GM23338 (cell line): ENCODE results near the gene CTDSPL. TPM values are rescaled to one million over a fixed set of nuclear protein-coding genes. Genes with fewer than 3 reads are reported as not detected.

Source experiments
- ATAC-seq: fragments of 200-7000 bp; cut with Tn5 transposase; 3 replicates; pipeline ENCODE4 v1.9.1; 2020
- DNase-seq: peaks from one replicate; pipeline ENCODE4 v3.0.0-alpha.2; 2015; ENCODE audit warnings: low spot score
- H2AFZ ChIP-seq: fragments of 200-600 bp; sonication (generic); 2 replicates; pipeline ENCODE4 v1.8.0; 2016; ENCODE audit warnings: antibody characterized with exemption, mild to moderate bottlenecking, moderate library complexity
- H3F3A ChIP-seq: fragments of 200-600 bp; sonication (generic); replicated peaks from 2 replicates; pipeline ENCODE4 v1.8.0; 2017; ENCODE audit warnings: antibody characterized with exemption, mixed run types, low read depth
- H3K27ac ChIP-seq: fragments of 200-600 bp; sonication (generic); 2 replicates; pipeline ENCODE4 v1.6.1; 2016; ENCODE audit warnings: low read depth
- H3K27me3 ChIP-seq: fragments of 200-600 bp; sonication (generic); 2 replicates; pipeline ENCODE4 v1.8.0; 2016; ENCODE audit warnings: mild to moderate bottlenecking, mixed run types, moderate library complexity; ENCODE audit not compliant: insufficient read depth
- H3K36me3 ChIP-seq: fragments of 200-600 bp; sonication (generic); 2 replicates; pipeline ENCODE4 v1.8.0; 2016; ENCODE audit warnings: mild to moderate bottlenecking; ENCODE audit not compliant: insufficient read depth
- H3K4me1 ChIP-seq: fragments of 200-600 bp; sonication (generic); 2 replicates; pipeline ENCODE4 v1.8.0; 2016; ENCODE audit warnings: mild to moderate bottlenecking, moderate library complexity; ENCODE audit not compliant: insufficient read depth
- H3K4me2 ChIP-seq: fragments of 200-600 bp; sonication (generic); 2 replicates; pipeline ENCODE4 v1.7.1; 2017; ENCODE audit warnings: mixed run types
- H3K4me3 ChIP-seq: fragments of 200-600 bp; sonication (generic); 2 replicates; pipeline ENCODE4 v1.6.1; 2016; ENCODE audit warnings: mixed run types
- H3K79me2 ChIP-seq: fragments of 200-600 bp; sonication (generic); replicated peaks from 2 replicates; pipeline ENCODE4 v1.8.0; 2017; ENCODE audit warnings: mild to moderate bottlenecking; ENCODE audit not compliant: insufficient read depth
- H3K9me2 ChIP-seq: fragments of 200-600 bp; sonication (generic); 2 replicates; pipeline ENCODE4 v1.8.0; 2017; ENCODE audit not compliant: insufficient read depth
- H4K20me1 ChIP-seq: fragments of 200-600 bp; sonication (generic); replicated peaks from 2 replicates; pipeline ENCODE4 v1.8.0; 2017; ENCODE audit warnings: mild to moderate bottlenecking; ENCODE audit not compliant: insufficient read depth
- H3K27ac Mint-ChIP-seq: 2 replicates; pipeline ENCODE4 v1.8.0; 2020; ENCODE audit warnings: inconsistent platforms, mild to moderate bottlenecking, moderate library complexity, mixed read lengths
- H3K27me3 Mint-ChIP-seq: 3 replicates; pipeline ENCODE4 v1.8.0; 2022; ENCODE audit warnings: low read depth, mild to moderate bottlenecking, moderate library complexity, mixed read lengths, inconsistent platforms; ENCODE audit not compliant: insufficient read depth, poor library complexity
- H3K36me3 Mint-ChIP-seq: 3 replicates; pipeline ENCODE4 v1.8.0; 2021; ENCODE audit warnings: low read depth, mild to moderate bottlenecking, inconsistent platforms, moderate library complexity, mixed read lengths
- H3K4me1 Mint-ChIP-seq: 3 replicates; pipeline ENCODE4 v1.8.0; 2020; ENCODE audit warnings: mild to moderate bottlenecking, inconsistent platforms, mixed read lengths
- H3K4me3 Mint-ChIP-seq: 3 replicates; pipeline ENCODE4 v1.8.0; 2021; ENCODE audit warnings: moderate library complexity, mild to moderate bottlenecking, inconsistent platforms, mixed read lengths
- H3K9me3 Mint-ChIP-seq: 3 replicates; pipeline ENCODE4 v1.8.0; 2020; ENCODE audit warnings: moderate library complexity, mild to moderate bottlenecking, inconsistent platforms, mixed read lengths
- CTCF ChIP-seq, 2 experiments: fragments of 200-600 bp in 1 of 2; sonication (generic) in 1 of 2; conservative IDR thresholded peaks; 2 replicates each; pipeline versions ENCODE4 v1.5.1 to v1.6.1; 2016 to 2017; ENCODE audit warnings: antibody characterized with exemption in 2 of 2, low read depth in 2 of 2, mild to moderate bottlenecking in 2 of 2, moderate library complexity in 1 of 2
- EZH2 ChIP-seq: fragments of 200-600 bp; sonication (generic); IDR thresholded peaks from one replicate; pipeline ENCODE4 v1.8.0; 2017; ENCODE audit warnings: antibody characterized with exemption, mild to moderate bottlenecking, low read depth; ENCODE audit not compliant: unreplicated experiment
- JUNB ChIP-seq: IDR thresholded peaks from one replicate; pipeline ENCODE4 v1.6.1; 2016; ENCODE audit warnings: antibody characterized with exemption; ENCODE audit not compliant: unreplicated experiment
- POLR2AphosphoS5 ChIP-seq: IDR thresholded peaks from 2 replicates; pipeline ENCODE4 v1.6.1; 2016; ENCODE audit warnings: antibody characterized with exemption, low read depth
- REST ChIP-seq: IDR thresholded peaks from one replicate; pipeline ENCODE4 v1.6.1; 2018; ENCODE audit warnings: antibody characterized with exemption; ENCODE audit not compliant: unreplicated experiment
- STAT1 ChIP-seq: IDR thresholded peaks from one replicate; pipeline ENCODE4 v1.6.1; 2016; ENCODE audit warnings: antibody characterized with exemption; ENCODE audit not compliant: unreplicated experiment
- ZNF114 ChIP-seq: fragments of 250-450 bp; sonication (Bioruptor Pico); IDR thresholded peaks from 2 replicates; pipeline ENCODE4 v1.5.0; 2020; ENCODE audit warnings: mild to moderate bottlenecking, moderate library complexity
- ZNF331 ChIP-seq: fragments of 250-450 bp; sonication (Bioruptor Pico); IDR thresholded peaks from 2 replicates; pipeline ENCODE4 v1.5.0; 2020; ENCODE audit warnings: low read depth, mild to moderate bottlenecking, moderate library complexity
- ZNF462 ChIP-seq: fragments of 250-450 bp; sonication (Bioruptor Pico); IDR thresholded peaks from 2 replicates; pipeline ENCODE4 v1.5.0; 2020; ENCODE audit warnings: mild to moderate bottlenecking, moderate library complexity
- polyA plus RNA-seq: library from polyadenylated mRNA; unstranded; fragments of >200 nt; fragmentation: Nextera tagmentation; extraction: Ambion mirVana; gene quantifications from 2 replicates; pipeline ENCODE4 v1.2.1, GENCODE V29; 2016
- total RNA-seq: library from RNA; depleted of rRNA; stranded (reverse); fragments of >200 nt; shearing (Covaris generic); gene quantifications from 2 replicates; pipeline ENCODE4 v1.2.3, GENCODE V29; 2014
- TF ChIP-seq, protein P1 (sequence below): IDR thresholded peaks from 2 replicates; pipeline ENCODE4 v1.6.1; 2016; ENCODE audit warnings: antibody characterized with exemption

Gene CTDSPL
- total and polyA plus RNA-seq, 2 experiments from 2014 or later = 23.2 to 42.0 TPM

DNA sequence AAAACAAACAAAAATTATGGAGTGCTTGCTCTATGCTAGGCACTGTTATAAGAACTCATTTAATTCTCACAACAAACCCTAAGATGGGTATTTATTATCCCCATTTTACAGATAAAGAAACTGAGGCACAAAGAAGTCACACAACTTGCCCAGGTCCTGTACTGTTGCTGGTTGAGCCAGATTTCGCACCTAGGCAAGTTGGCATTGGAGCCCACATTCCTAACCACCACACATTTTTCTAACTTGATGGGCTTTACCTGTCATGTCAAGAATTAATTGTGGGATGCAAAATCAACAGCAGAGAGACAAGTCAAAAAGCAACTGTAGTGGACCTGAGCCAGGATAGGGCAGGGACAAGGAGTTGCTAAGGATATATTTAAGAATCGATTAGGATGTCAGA is 81.0 kb downstream of the CTDSPL start:
- Mint-ChIP-seq H3K4me1 (peaks cover 20% of the 10 kb centered on the region), H3K36me3 (0 out of 3 replicates have a peak, but pooled peaks cover 3% of the 10 kb centered on the region)
- no peak for ATAC-seq

GRCh38 chr3:37943126-37943525 is 81.4 kb downstream of the CTDSPL start:
- Mint-ChIP-seq H3K4me3 (no peak overlapping the region), H3K36me3 (0 out of 3 replicates have a peak, but pooled peaks cover 4% of the 10 kb centered on the region), H3K27me3 (peaks cover 5% of the 10 kb centered on the region), H3K4me1 (peaks cover 20% of the 10 kb centered on the region), H3K27ac (no peak overlapping the region), H3K9me3 (no peaks in the 10 kb centered on the region)
- Histone ChIP-seq H3F3A (no peaks in the 10 kb centered on the region), H4K20me1 (no peaks in the 10 kb centered on the region), H3K4me2 (no peak overlapping the region), H3K9me2 (no peaks in the 10 kb centered on the region), H3K27me3 (no peaks in the 10 kb centered on the region), H2AFZ (no peak overlapping the region), H3K4me3 (no peak overlapping the region), H3K4me1 (peaks cover 6% of the 10 kb centered on the region), H3K36me3 (no peaks in the 10 kb centered on the region), H3K79me2 (no peaks in the 10 kb centered on the region; the same call in 1 of the 2 replicates), H3K27ac (no peak overlapping the region)
- DNase-seq (no peak), ATAC-seq (no peak)
- TF ChIP-seq, protein P1, sequence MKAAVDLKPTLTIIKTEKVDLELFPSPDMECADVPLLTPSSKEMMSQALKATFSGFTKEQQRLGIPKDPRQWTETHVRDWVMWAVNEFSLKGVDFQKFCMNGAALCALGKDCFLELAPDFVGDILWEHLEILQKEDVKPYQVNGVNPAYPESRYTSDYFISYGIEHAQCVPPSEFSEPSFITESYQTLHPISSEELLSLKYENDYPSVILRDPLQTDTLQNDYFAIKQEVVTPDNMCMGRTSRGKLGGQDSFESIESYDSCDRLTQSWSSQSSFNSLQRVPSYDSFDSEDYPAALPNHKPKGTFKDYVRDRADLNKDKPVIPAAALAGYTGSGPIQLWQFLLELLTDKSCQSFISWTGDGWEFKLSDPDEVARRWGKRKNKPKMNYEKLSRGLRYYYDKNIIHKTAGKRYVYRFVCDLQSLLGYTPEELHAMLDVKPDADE = no peak
- no peak for TF ChIP-seq ZNF462 (CRISPR knock-in tag)
- TF ChIP-seq ZNF331 (CRISPR knock-in tag) = no peak
- TF ChIP-seq STAT1 = no peak
- no peak for TF ChIP-seq ZNF114 (CRISPR knock-in tag)
- no peak for TF ChIP-seq REST
- TF ChIP-seq CTCF (conservative IDR thresholded peaks at IDR 0.05; ENCODE audit: low read depth in 2 of 2) = no peak
- no peak for TF ChIP-seq EZH2
- no peak for TF ChIP-seq JUNB

More for the DNA sequence above, 81.0 kb downstream of the CTDSPL start:
- H3K27ac ChIP-seq = no peak overlapping the region
- H4K20me1 ChIP-seq = no peaks in the 10 kb centered on the region
- H3K79me2 ChIP-seq = no peaks in the 10 kb centered on the region; the same call in 1 of the 2 replicates
- Mint-ChIP-seq H3K27ac (no peak overlapping the region), H3K4me3 (no peak overlapping the region), H3K27me3 (peaks cover 5% of the 10 kb centered on the region), H3K9me3 (no peaks in the 10 kb centered on the region)
- peaks cover 6% of the 10 kb centered on the region for H3K4me1 ChIP-seq
- H2AFZ ChIP-seq = no peak overlapping the region
- no peak for DNase-seq
- no peaks in the 10 kb centered on the region for H3K9me2 ChIP-seq
- H3K4me2 ChIP-seq = no peak overlapping the region
- no peaks in the 10 kb centered on the region for H3F3A ChIP-seq
- no peaks in the 10 kb centered on the region for H3K27me3 ChIP-seq
- TF ChIP-seq ZNF114 (CRISPR knock-in tag) (no peak), POLR2AphosphoS5 (no peak)
- no peak overlapping the region for H3K4me3 ChIP-seq
- H3K36me3 ChIP-seq = no peaks in the 10 kb centered on the region
